Hepatocyte (in vitro differentiated cells): ENCODE data around the gene TMEM131. TPM values are rescaled to one million over a fixed set of nuclear protein-coding genes. Genes with fewer than 3 reads are reported as not detected.

Experiments
- DNase-seq: peaks from one replicate; pipeline ENCODE4 v3.0.0-alpha.2; 2016; ENCODE audit warnings: low spot score
- H2AFZ ChIP-seq: fragments of 200-600 bp; sonication (generic); 2 replicates; pipeline ENCODE4 v1.6.0; 2016; ENCODE audit warnings: antibody characterized with exemption, mild to moderate bottlenecking
- H3K27ac ChIP-seq: fragments of 200-600 bp; sonication (generic); 2 replicates; pipeline ENCODE4 v1.5.1; 2016; ENCODE audit warnings: mild to moderate bottlenecking
- H3K27me3 ChIP-seq: fragments of 200-600 bp; sonication (generic); 2 replicates; pipeline ENCODE4 v1.6.1; 2016
- H3K36me3 ChIP-seq: fragments of 200-600 bp; sonication (generic); replicated peaks from 2 replicates; pipeline ENCODE4 v1.5.1; 2016; ENCODE audit warnings: low read depth; ENCODE audit not compliant: insufficient read depth
- H3K4me1 ChIP-seq: fragments of 200-600 bp; sonication (generic); 2 replicates; pipeline ENCODE4 v1.5.1; 2016; ENCODE audit warnings: mild to moderate bottlenecking, moderate library complexity; ENCODE audit not compliant: insufficient read depth
- H3K4me2 ChIP-seq: fragments of 200-600 bp; sonication (generic); 2 replicates; pipeline ENCODE4 v1.6.0; 2016
- H3K4me3 ChIP-seq: fragments of 200-600 bp; sonication (generic); 2 replicates; pipeline ENCODE4 v1.5.1; 2016; ENCODE audit warnings: mild to moderate bottlenecking
- H3K79me2 ChIP-seq: fragments of 200-600 bp; sonication (generic); 2 replicates; pipeline ENCODE4 v1.6.0; 2017; ENCODE audit warnings: mild to moderate bottlenecking
- H3K9me2 ChIP-seq: fragments of 200-600 bp; sonication (generic); replicated peaks from 2 replicates; pipeline ENCODE4 v1.6.0; 2017; ENCODE audit warnings: mild to moderate bottlenecking; ENCODE audit not compliant: insufficient read depth
- H3K9me3 ChIP-seq: fragments of 200-600 bp; sonication (generic); 2 replicates; pipeline ENCODE4 v1.5.1; 2016; ENCODE audit warnings: low read depth, mild to moderate bottlenecking
- H4K20me1 ChIP-seq: fragments of 200-600 bp; sonication (generic); 2 replicates; pipeline ENCODE4 v1.6.0; 2016; ENCODE audit warnings: mild to moderate bottlenecking; ENCODE audit not compliant: insufficient read depth, poor library complexity, severe bottlenecking
- CTCF ChIP-seq: fragments of 200-600 bp; sonication (generic); IDR thresholded peaks from 2 replicates; pipeline ENCODE4 v1.5.1; 2016; ENCODE audit warnings: antibody characterized with exemption, mild to moderate bottlenecking; ENCODE audit not compliant: poor library complexity
- EZH2 ChIP-seq: fragments of 200-600 bp; sonication (generic); IDR thresholded peaks from 2 replicates; pipeline ENCODE4 v1.6.1; 2016; ENCODE audit warnings: antibody characterized with exemption, mild to moderate bottlenecking, borderline replicate concordance
- EZH2phosphoT487 ChIP-seq: fragments of 200-600 bp; sonication (generic); IDR thresholded peaks from one replicate; pipeline ENCODE4 v1.6.1; 2018; ENCODE audit warnings: antibody characterized with exemption, mild to moderate bottlenecking, low read depth, moderate library complexity; ENCODE audit not compliant: unreplicated experiment, severe bottlenecking
- WGBS: methylation state at CpG from one replicate; pipeline ENCODE4 v1.1.6; 2016; ENCODE audit warnings: low lambda C conversion rate; ENCODE audit errors: missing lambda C conversion rate; 5-methylcytosine and 5-hydroxymethylcytosine counted together
- polyA plus RNA-seq: library from polyadenylated mRNA; unstranded; fragments of >200 nt; fragmentation: Nextera tagmentation; extraction: Ambion mirVana; gene quantifications from 2 replicates; pipeline ENCODE4 v1.2.1, GENCODE V29; 2016
- total RNA-seq: library from RNA; depleted of rRNA; stranded (reverse); fragments of >200 nt; gene quantifications from 2 replicates; pipeline ENCODE4 v1.2.3, GENCODE V29; 2014

The TMEM131 gene
- total and polyA plus RNA-seq, 2 experiments from 2014 or later: 17.5 to 42.1 TPM

GRCh38 chr2:97805776-97806175 lies 190.0 kb downstream of the TMEM131 start:
- 86% methylated on average over 1 of the region's 1 CpG for WGBS
- H3K9me2 ChIP-seq: no peaks in the 10 kb centered on the region
- DNase-seq: no peak
- H4K20me1 ChIP-seq: no peaks in the 10 kb centered on the region
- peaks cover 3% of the 10 kb centered on the region for H3K36me3 ChIP-seq
- no peak overlapping the region for H3K27ac ChIP-seq
- H3K4me2 ChIP-seq: no peak overlapping the region
- H3K9me3 ChIP-seq: no peaks in the 10 kb centered on the region
- no peaks in the 10 kb centered on the region for H3K4me1 ChIP-seq
- H3K79me2 ChIP-seq: no peaks in the 10 kb centered on the region
- no peaks in the 10 kb centered on the region for H3K27me3 ChIP-seq
- no peak overlapping the region for H2AFZ ChIP-seq
- TF ChIP-seq EZH2 (no peak), CTCF (no peak), EZH2phosphoT487 (no peak)
- no peak overlapping the region for H3K4me3 ChIP-seq

- TF ChIP-seq EZH2phosphoT487 (no peak), EZH2 (no peak), CTCF (no peak)
- Histone ChIP-seq H4K20me1 (no peaks in the 10 kb centered on the region), H3K4me1 (no peaks in the 10 kb centered on the region), H3K4me2 (no peak overlapping the region), H3K27me3 (no peaks in the 10 kb centered on the region), H3K36me3 (no peaks in the 10 kb centered on the region), H3K9me3 (no peaks in the 10 kb centered on the region), H2AFZ (no peak overlapping the region), H3K79me2 (no peaks in the 10 kb centered on the region), H3K4me3 (no peak overlapping the region), H3K9me2 (no peaks in the 10 kb centered on the region), H3K27ac (no peak overlapping the region)
- DNase-seq: no peak
- WGBS: 92% methylated on average over 1 of the region's 1 CpG
Observed at GRCh38 chr2:97801028-97801427, 194.7 kb downstream of the TMEM131 start.

GRCh38 chr2:97798416-97798815 lies 197.3 kb downstream of the TMEM131 start:
- Histone ChIP-seq H4K20me1 (no peaks in the 10 kb centered on the region), H3K9me2 (no peaks in the 10 kb centered on the region), H3K4me2 (no peak overlapping the region), H3K9me3 (no peaks in the 10 kb centered on the region), H2AFZ (no peak overlapping the region), H3K4me1 (no peaks in the 10 kb centered on the region), H3K79me2 (no peaks in the 10 kb centered on the region), H3K4me3 (no peak overlapping the region), H3K36me3 (no peaks in the 10 kb centered on the region), H3K27me3 (no peaks in the 10 kb centered on the region), H3K27ac (no peak overlapping the region)
- WGBS: 90% methylated on average over 6 of the region's 6 CpGs
- DNase-seq: no peak
- TF ChIP-seq CTCF (no peak), EZH2phosphoT487 (no peak), EZH2 (no peak)

GRCh38 chr2:97797355-97797754 lies 198.4 kb downstream of the TMEM131 start:
- Histone ChIP-seq H3K36me3 (no peaks in the 10 kb centered on the region), H3K27ac (no peak overlapping the region), H3K79me2 (no peaks in the 10 kb centered on the region), H2AFZ (no peak overlapping the region), H3K9me3 (no peaks in the 10 kb centered on the region), H3K4me1 (no peaks in the 10 kb centered on the region), H3K4me3 (no peak overlapping the region), H3K9me2 (no peaks in the 10 kb centered on the region), H4K20me1 (no peaks in the 10 kb centered on the region), H3K27me3 (no peaks in the 10 kb centered on the region), H3K4me2 (no peak overlapping the region)
- WGBS: 64% methylated on average over 3 of the region's 3 CpGs
- TF ChIP-seq CTCF: no peak
- TF ChIP-seq EZH2: no peak
- no peak for TF ChIP-seq EZH2phosphoT487
- no peak for DNase-seq
